Neural cell (in vitro differentiated cells): ENCODE measurements around the gene ESPL1. TPM values are rescaled to one million over a fixed set of nuclear protein-coding genes. Genes with fewer than 3 reads are reported as not detected.

Experiments
- H2AFZ ChIP-seq: fragments of 200-600, 300-800 bp; sonication (generic), shearing (Covaris generic); 2 replicates; pipeline ENCODE4 v1.6.0; 2014; ENCODE audit warnings: low read depth, mild to moderate bottlenecking, antibody characterized with exemption, low read length, moderate library complexity
- H3F3A ChIP-seq: fragments of 200-600 bp; shearing (Covaris generic); 2 replicates; pipeline ENCODE4 v1.6.1; 2016; ENCODE audit warnings: mild to moderate bottlenecking, moderate library complexity, mixed read lengths, antibody characterized with exemption, low read length; ENCODE audit not compliant: insufficient read depth, poor library complexity, severe bottlenecking
- H3K27ac ChIP-seq: fragments of 200-600, 300-800 bp; sonication (generic), shearing (Covaris generic); 2 replicates; pipeline ENCODE4 v1.5.1; 2014; ENCODE audit warnings: mild to moderate bottlenecking, low read length, moderate library complexity
- H3K27me3 ChIP-seq: fragments of 300-800, 200-600 bp; sonication (generic), shearing (Covaris generic); 2 replicates; pipeline ENCODE4 v1.6.0; 2014; ENCODE audit warnings: mild to moderate bottlenecking, low read depth, low read length, moderate library complexity; ENCODE audit not compliant: insufficient read depth
- H3K36me3 ChIP-seq: fragments of 300-800, 200-600 bp; sonication (generic), shearing (Covaris generic); 2 replicates; pipeline ENCODE4 v1.5.1; 2014; ENCODE audit warnings: mild to moderate bottlenecking, antibody characterized with exemption, low read length, moderate library complexity; ENCODE audit not compliant: insufficient read depth
- H3K4me2 ChIP-seq: fragments of 300-800, 200-600 bp; sonication (generic), shearing (Covaris generic); 2 replicates; pipeline ENCODE4 v1.6.0; 2014; ENCODE audit warnings: mild to moderate bottlenecking, low read length
- H3K4me3 ChIP-seq: fragments of 300-800, 200-600 bp; sonication (generic), shearing (Covaris generic); 2 replicates; pipeline ENCODE4 v1.5.1; 2014; ENCODE audit warnings: mild to moderate bottlenecking, low read length, moderate library complexity
- H3K79me2 ChIP-seq: fragments of 200-600 bp; shearing (Covaris generic); replicated peaks from 2 replicates; pipeline ENCODE4 v1.6.0; 2014; ENCODE audit warnings: mild to moderate bottlenecking, low read length, moderate library complexity; ENCODE audit not compliant: insufficient read depth
- H3K9ac ChIP-seq: fragments of 300-800, 200-600 bp; sonication (generic), shearing (Covaris generic); 2 replicates; pipeline ENCODE4 v1.6.1; 2016; ENCODE audit warnings: mild to moderate bottlenecking, low read length, mixed read lengths
- H3K9me2 ChIP-seq: fragments of 200-600 bp; shearing (Covaris generic); 2 replicates; pipeline ENCODE4 v1.6.1; 2016; ENCODE audit warnings: mild to moderate bottlenecking, low read length, mixed read lengths; ENCODE audit not compliant: insufficient read depth
- H3K9me3 ChIP-seq: fragments of 200-600, 300-800 bp; sonication (generic), shearing (Covaris generic); 2 replicates; pipeline ENCODE4 v1.6.1; 2016; ENCODE audit warnings: mild to moderate bottlenecking, mixed run types, low read length, moderate library complexity, mixed read lengths
- H4K20me1 ChIP-seq: fragments of 200-600 bp; shearing (Covaris generic); 2 replicates; pipeline ENCODE4 v1.6.1; 2016; ENCODE audit warnings: mild to moderate bottlenecking, mixed run types; ENCODE audit not compliant: insufficient read depth
- EP300 ChIP-seq: fragments of 450-650 bp; conservative IDR thresholded peaks from 2 replicates; pipeline ENCODE4 v1.6.1; 2014; ENCODE audit warnings: antibody characterized with exemption, mild to moderate bottlenecking, moderate library complexity; ENCODE audit not compliant: poor library complexity, severe bottlenecking
- EZH2 ChIP-seq: fragments of 200-600, 300-800 bp; shearing (Covaris generic), sonication (generic); IDR thresholded peaks from 2 replicates; pipeline ENCODE4 v1.6.1; 2014; ENCODE audit warnings: antibody characterized with exemption, low read length, borderline replicate concordance, mild to moderate bottlenecking; ENCODE audit not compliant: insufficient read depth, poor library complexity, severe bottlenecking
- MXI1 ChIP-seq: fragments of 450-650 bp; conservative IDR thresholded peaks from 2 replicates; pipeline ENCODE4 v1.6.1; 2014; ENCODE audit warnings: antibody characterized with exemption, mild to moderate bottlenecking; ENCODE audit not compliant: poor library complexity, severe bottlenecking
- POLR2AphosphoS5 ChIP-seq: IDR thresholded peaks from 2 replicates; pipeline ENCODE4 v1.6.1; 2012
- RAD21 ChIP-seq: fragments of 450-650 bp; conservative IDR thresholded peaks from 2 replicates; pipeline ENCODE4 v1.6.1; 2014; ENCODE audit warnings: antibody characterized with exemption, mild to moderate bottlenecking, moderate library complexity
- SMC3 ChIP-seq: fragments of 450-650 bp; conservative IDR thresholded peaks from 2 replicates; pipeline ENCODE4 v1.6.1; 2014; ENCODE audit warnings: antibody characterized with exemption, mild to moderate bottlenecking, moderate library complexity; ENCODE audit not compliant: poor library complexity
- TAF1 ChIP-seq: IDR thresholded peaks from 2 replicates; pipeline ENCODE4 v1.6.1; 2012; ENCODE audit warnings: low read depth
- polyA plus RNA-seq: library from polyadenylated mRNA; depleted of rRNA; stranded (reverse); fragments of >200 nt; gene quantifications from 2 replicates; pipeline ENCODE4 v1.2.3, GENCODE V29; 2014
- TF ChIP-seq, protein P1 (sequence below): IDR thresholded peaks from 2 replicates; pipeline ENCODE4 v1.6.1; 2012; ENCODE audit warnings: borderline replicate concordance
- TF ChIP-seq, protein P2 (sequence below): fragments of 450-650 bp; IDR thresholded peaks from 2 replicates; pipeline ENCODE4 v1.5.1; 2014; ENCODE audit warnings: antibody characterized with exemption, mild to moderate bottlenecking, moderate library complexity; ENCODE audit not compliant: poor library complexity, severe bottlenecking

The ESPL1 gene
- polyA plus RNA-seq, 1 donor from 2014 or later = 0.33 TPM

DNA sequence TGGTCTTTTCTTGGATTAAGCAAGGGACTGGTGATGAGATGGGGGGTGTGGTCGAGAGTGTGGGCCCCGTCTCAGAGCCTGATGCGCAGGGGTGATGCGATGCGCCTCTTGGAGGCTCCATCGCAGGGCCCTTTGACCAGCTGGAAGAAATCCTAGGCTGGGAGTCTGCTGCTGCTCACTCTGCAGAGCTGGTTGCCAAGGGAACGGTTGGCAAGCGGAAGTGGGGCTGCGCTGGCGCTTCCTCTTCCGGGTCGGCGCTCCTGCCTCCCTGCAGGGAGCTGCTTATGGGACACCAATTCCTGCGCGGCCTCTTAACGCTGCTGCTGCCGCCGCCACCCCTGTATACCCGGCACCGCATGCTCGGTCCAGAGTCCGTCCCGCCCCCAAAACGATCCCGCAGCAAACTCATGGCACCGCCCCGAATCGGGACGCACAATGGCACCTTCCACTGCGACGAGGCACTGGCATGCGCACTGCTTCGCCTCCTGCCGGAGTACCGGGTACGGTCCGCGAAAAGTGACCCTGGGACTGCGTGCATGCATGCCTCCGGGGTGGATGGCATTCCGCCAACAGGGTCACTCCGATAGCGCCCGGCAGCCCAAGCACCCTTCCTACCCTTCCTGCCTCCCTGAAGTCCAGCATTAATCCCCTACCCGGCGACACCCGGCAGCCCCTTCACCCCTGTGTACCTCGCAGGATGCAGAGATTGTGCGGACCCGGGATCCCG is 31.5 kb downstream of the ESPL1 start, which contains the start of gene MYG1:
TSS of gene MYG1 (plus strand) at position 242 of the 727 bp plus-strand sequence. CDS start at position 285, 43 bp downstream.
- peak within 1 kb of the TSS; percentile 77 for H3K27ac ChIP-seq
- peak within 1 kb of the TSS; percentile 79 for H3K4me2 ChIP-seq
- peak within 1 kb of the TSS; percentile 84 for H2AFZ ChIP-seq
- no peaks in the 10 kb centered on the region for H3F3A ChIP-seq
- TF ChIP-seq, protein P1, sequence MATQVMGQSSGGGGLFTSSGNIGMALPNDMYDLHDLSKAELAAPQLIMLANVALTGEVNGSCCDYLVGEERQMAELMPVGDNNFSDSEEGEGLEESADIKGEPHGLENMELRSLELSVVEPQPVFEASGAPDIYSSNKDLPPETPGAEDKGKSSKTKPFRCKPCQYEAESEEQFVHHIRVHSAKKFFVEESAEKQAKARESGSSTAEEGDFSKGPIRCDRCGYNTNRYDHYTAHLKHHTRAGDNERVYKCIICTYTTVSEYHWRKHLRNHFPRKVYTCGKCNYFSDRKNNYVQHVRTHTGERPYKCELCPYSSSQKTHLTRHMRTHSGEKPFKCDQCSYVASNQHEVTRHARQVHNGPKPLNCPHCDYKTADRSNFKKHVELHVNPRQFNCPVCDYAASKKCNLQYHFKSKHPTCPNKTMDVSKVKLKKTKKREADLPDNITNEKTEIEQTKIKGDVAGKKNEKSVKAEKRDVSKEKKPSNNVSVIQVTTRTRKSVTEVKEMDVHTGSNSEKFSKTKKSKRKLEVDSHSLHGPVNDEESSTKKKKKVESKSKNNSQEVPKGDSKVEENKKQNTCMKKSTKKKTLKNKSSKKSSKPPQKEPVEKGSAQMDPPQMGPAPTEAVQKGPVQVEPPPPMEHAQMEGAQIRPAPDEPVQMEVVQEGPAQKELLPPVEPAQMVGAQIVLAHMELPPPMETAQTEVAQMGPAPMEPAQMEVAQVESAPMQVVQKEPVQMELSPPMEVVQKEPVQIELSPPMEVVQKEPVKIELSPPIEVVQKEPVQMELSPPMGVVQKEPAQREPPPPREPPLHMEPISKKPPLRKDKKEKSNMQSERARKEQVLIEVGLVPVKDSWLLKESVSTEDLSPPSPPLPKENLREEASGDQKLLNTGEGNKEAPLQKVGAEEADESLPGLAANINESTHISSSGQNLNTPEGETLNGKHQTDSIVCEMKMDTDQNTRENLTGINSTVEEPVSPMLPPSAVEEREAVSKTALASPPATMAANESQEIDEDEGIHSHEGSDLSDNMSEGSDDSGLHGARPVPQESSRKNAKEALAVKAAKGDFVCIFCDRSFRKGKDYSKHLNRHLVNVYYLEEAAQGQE = peak; percentile 49
- TF ChIP-seq SMC3 (peak; percentile 59), EZH2 (no peak), TAF1 (no peak), RAD21 (peak; percentile 54), MXI1 (peak; percentile 98), POLR2AphosphoS5 (peak; percentile 81), EP300 (peak; percentile 45)
- TF ChIP-seq, protein P2, sequence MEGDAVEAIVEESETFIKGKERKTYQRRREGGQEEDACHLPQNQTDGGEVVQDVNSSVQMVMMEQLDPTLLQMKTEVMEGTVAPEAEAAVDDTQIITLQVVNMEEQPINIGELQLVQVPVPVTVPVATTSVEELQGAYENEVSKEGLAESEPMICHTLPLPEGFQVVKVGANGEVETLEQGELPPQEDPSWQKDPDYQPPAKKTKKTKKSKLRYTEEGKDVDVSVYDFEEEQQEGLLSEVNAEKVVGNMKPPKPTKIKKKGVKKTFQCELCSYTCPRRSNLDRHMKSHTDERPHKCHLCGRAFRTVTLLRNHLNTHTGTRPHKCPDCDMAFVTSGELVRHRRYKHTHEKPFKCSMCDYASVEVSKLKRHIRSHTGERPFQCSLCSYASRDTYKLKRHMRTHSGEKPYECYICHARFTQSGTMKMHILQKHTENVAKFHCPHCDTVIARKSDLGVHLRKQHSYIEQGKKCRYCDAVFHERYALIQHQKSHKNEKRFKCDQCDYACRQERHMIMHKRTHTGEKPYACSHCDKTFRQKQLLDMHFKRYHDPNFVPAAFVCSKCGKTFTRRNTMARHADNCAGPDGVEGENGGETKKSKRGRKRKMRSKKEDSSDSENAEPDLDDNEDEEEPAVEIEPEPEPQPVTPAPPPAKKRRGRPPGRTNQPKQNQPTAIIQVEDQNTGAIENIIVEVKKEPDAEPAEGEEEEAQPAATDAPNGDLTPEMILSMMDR = peak; percentile 53
- H3K36me3 ChIP-seq = no peaks in the 10 kb centered on the region
- H3K9me3 ChIP-seq = no peaks in the 10 kb centered on the region
- H3K79me2 ChIP-seq = peaks cover 33% of the 10 kb centered on the region
- H3K9me2 ChIP-seq = no peaks in the 10 kb centered on the region
- H3K27me3 ChIP-seq = no peaks in the 10 kb centered on the region
- peak within 1 kb of the TSS; percentile 94 for H3K4me3 ChIP-seq
- H3K9ac ChIP-seq = peak within 1 kb of the TSS; percentile 78
- no peaks in the 10 kb centered on the region for H4K20me1 ChIP-seq

DNA sequence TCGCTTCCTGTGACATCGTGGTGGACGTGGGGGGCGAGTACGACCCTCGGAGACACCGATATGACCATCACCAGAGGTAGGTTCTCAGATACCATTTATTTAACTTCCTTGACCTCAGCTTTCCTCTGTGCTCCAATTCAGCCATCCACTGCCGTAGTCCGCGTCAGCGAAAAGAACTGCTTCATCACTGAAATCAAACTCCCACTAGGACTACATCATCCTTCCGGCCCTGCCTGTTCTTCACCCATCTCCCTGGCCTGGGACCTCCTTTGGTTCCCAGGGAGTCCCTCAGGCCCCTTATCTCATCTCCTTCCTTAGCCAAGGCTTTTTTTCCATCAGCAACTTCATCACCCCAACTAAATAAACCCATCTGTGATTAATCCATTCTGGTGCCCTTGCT is 32.1 kb downstream of the ESPL1 start:
- Histone ChIP-seq H2AFZ (peak overlapping the region; percentile 84), H3F3A (no peaks in the 10 kb centered on the region), H3K9ac (peak overlapping the region; percentile 78), H3K27me3 (no peaks in the 10 kb centered on the region), H3K4me3 (peak overlapping the region; percentile 94), H3K9me3 (no peaks in the 10 kb centered on the region), H3K36me3 (no peaks in the 10 kb centered on the region), H3K79me2 (peaks cover 33% of the 10 kb centered on the region), H4K20me1 (no peaks in the 10 kb centered on the region), H3K9me2 (no peaks in the 10 kb centered on the region), H3K4me2 (peak overlapping the region; percentile 79), H3K27ac (peak overlapping the region; percentile 77)
- TF ChIP-seq EZH2 = no peak
- TF ChIP-seq SMC3 = no peak
